ENCODE data around the gene TMEM184B. TPM values are rescaled to one million over a fixed set of nuclear protein-coding genes. Genes with fewer than 3 reads are reported as not detected.

The TMEM184B gene
- total and polyA plus RNA-seq, 2 experiments from 2014 or later, result 68.8 to 70.3 TPM

- no peak overlapping the region for H3K4me3 ChIP-seq
- no peaks in the 10 kb centered on the region for H3K27me3 ChIP-seq
- H3K36me3 ChIP-seq, result peaks cover 7% of the 10 kb centered on the region
- DNase-seq (ENCODE audit: low read depth in 1 of 2, low spot score in 1 of 2), result peak in 1 of 2 donors; percentile 15
- TF ChIP-seq, protein P1, sequence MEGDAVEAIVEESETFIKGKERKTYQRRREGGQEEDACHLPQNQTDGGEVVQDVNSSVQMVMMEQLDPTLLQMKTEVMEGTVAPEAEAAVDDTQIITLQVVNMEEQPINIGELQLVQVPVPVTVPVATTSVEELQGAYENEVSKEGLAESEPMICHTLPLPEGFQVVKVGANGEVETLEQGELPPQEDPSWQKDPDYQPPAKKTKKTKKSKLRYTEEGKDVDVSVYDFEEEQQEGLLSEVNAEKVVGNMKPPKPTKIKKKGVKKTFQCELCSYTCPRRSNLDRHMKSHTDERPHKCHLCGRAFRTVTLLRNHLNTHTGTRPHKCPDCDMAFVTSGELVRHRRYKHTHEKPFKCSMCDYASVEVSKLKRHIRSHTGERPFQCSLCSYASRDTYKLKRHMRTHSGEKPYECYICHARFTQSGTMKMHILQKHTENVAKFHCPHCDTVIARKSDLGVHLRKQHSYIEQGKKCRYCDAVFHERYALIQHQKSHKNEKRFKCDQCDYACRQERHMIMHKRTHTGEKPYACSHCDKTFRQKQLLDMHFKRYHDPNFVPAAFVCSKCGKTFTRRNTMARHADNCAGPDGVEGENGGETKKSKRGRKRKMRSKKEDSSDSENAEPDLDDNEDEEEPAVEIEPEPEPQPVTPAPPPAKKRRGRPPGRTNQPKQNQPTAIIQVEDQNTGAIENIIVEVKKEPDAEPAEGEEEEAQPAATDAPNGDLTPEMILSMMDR (IDR thresholded peaks at IDR 0.05; ENCODE audit: low read depth, low read length), result no peak
- H3K9me3 ChIP-seq (ENCODE audit: low read depth), result no peaks in the 10 kb centered on the region
- peaks cover 25% of the 10 kb centered on the region for H3K4me1 ChIP-seq (ENCODE audit: low read depth)
- H3K27ac ChIP-seq, result peak overlapping the region; percentile 25
Observed at GRCh38 chr22:38310518-38311322, 37.9 kb upstream of the TMEM184B start.

DNA sequence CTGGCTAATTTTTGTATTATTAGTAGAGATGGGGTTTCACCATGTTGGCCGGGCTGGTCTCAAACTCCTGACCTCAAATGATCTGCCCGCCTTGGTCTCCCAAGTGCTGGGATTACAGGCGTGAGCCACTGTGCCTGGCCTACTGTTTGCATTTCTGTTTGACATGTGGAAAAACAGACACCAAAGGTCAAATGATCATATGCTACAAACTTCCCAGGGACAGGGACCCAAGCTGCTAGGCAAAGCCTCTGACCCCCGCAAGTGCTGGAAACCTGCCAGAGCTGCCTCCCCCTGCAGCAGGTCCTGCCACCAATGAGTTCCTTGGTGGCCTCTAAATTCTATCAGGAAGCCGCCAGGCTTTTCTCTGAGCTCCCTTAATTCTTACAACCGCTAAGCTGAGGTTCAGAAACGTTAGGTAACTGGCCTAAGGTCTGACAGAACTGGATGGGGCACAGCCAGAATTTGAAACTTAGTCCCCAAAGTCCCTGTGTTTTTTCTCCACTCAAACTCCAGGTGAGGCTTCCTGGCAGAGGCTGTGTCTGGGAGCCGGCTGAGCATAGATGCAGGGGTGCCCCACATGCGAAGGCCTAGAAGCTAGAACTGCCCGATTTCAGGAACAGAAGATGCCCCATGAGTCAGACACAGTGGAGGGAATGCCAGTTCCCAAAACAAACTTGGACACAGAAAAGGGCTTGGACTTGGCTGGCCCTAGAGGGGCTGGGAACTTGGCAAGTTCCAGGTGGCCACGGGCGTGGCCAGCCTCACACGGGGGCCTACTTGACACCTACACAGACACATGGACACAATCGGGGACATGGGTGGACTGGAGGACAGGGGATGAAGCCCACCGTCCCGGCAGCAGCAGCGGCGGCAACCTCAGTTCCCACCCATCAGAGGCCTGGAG lies 37.1 kb upstream of the TMEM184B start:
- Histone ChIP-seq H3K4me1 (ENCODE audit: low read depth) (peaks cover 18% of the 10 kb centered on the region), H3K27me3 (no peaks in the 10 kb centered on the region), H3K9me3 (ENCODE audit: low read depth) (no peaks in the 10 kb centered on the region), H3K4me3 (no peak overlapping the region), H3K36me3 (peaks cover 7% of the 10 kb centered on the region), H3K27ac (peak overlapping the region; percentile 25)
- TF ChIP-seq, protein P1 (IDR thresholded peaks at IDR 0.05; ENCODE audit: low read depth, low read length), result no peak
- DNase-seq (ENCODE audit: low read depth in 1 of 2, low spot score in 1 of 2), result no peak

DNA sequence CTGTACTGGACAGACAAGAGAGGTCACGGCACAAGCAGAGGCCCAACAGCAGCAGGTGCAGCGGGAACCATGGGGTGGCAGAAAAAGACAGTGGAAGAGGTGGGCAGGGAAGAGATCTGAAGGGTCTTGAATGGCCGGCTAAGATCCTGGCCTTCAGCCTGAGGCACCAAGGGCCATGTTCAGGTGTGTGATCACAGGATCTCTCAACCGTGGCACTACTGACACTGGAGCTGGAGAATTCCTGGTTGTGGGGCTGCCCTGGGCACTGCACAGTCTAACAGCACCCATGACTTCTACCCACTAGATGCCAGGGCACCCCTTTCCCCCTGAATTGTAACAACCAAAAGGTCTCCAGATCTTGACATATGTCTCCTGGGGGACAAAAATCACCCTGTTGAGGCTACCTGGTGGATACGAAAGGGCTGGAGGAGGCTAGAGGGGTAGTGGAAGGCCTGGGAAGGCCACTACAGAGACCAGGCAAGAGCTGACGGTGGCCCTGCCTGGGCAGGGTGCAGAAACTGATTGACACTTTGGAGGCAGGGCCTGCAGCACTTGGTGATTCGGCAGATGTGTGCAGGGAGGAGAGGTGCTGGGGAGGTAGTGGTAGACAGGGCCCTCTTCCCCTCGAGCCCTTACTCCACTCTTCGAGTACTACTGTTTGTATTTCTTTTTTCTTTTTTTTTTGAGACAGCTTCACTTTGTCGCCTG lies 36.1 kb upstream of the TMEM184B start:
- H3K27ac ChIP-seq, result peak overlapping the region; percentile 6
- peaks cover 13% of the 10 kb centered on the region for H3K36me3 ChIP-seq
- peaks cover 12% of the 10 kb centered on the region for H3K4me1 ChIP-seq (ENCODE audit: low read depth)
- no peaks in the 10 kb centered on the region for H3K27me3 ChIP-seq
- TF ChIP-seq, protein P1 (IDR thresholded peaks at IDR 0.05; ENCODE audit: low read depth, low read length), result no peak
- no peak for DNase-seq (ENCODE audit: low read depth in 1 of 2, low spot score in 1 of 2)
- no peak overlapping the region for H3K4me3 ChIP-seq
- H3K9me3 ChIP-seq (ENCODE audit: low read depth), result no peaks in the 10 kb centered on the region

GRCh38 chr22:38305471-38306448 lies 33.0 kb upstream of the TMEM184B start:
- H3K27me3 ChIP-seq, result no peaks in the 10 kb centered on the region
- TF ChIP-seq, protein P1 (IDR thresholded peaks at IDR 0.05; ENCODE audit: low read depth, low read length), result no peak
- peak overlapping the region; percentile 56 for H3K27ac ChIP-seq
- DNase-seq (ENCODE audit: low read depth in 1 of 2, low spot score in 1 of 2), result peak in 1 of 2 donors; percentile 68
- peaks cover 8% of the 10 kb centered on the region for H3K4me1 ChIP-seq (ENCODE audit: low read depth)
- H3K9me3 ChIP-seq (ENCODE audit: low read depth), result no peaks in the 10 kb centered on the region
- H3K36me3 ChIP-seq, result peaks cover 30% of the 10 kb centered on the region
- H3K4me3 ChIP-seq, result no peak overlapping the region

All from cardiac muscle cell (in vitro differentiated cells and primary cell).